ENCODE data around the gene CD68.

Gene CD68

GRCh38 chr17:7559320-7560171 lies 19.9 kb upstream of the CD68 start:
- no peak for DNase-seq

GRCh38 chr17:7560172-7561027 lies 19.0 kb upstream of the CD68 start:
- DNase-seq, result no peak

GRCh38 chr17:7561028-7561575 lies 18.3 kb upstream of the CD68 start:
- DNase-seq, result peak; percentile 50

- DNase-seq, result peak; percentile 57
These were observed 17.7 kb upstream of the CD68 start, which contains the start of gene SENP3 for GRCh38 chr17:7561589-7562207. Gene SENP3, plus strand, starts transcription at chr17:7561919. Its CDS starts 1,158 bp downstream, at chr17:7563077.

GRCh38 chr17:7562208-7562605 lies 17.2 kb upstream of the CD68 start:
- DNase-seq, result no peak

- no peak for DNase-seq
These were observed 16.1 kb upstream of the CD68 start for GRCh38 chr17:7563115-7563869.

- DNase-seq, result no peak
These were observed 9.9 kb upstream of the CD68 start for GRCh38 chr17:7569571-7569970.

GRCh38 chr17:7570351-7570750 lies 9.1 kb upstream of the CD68 start:
- DNase-seq, result no peak

GRCh38 chr17:7572338-7572587 lies 7.2 kb upstream of the CD68 start:
- DNase-seq, result no peak

- DNase-seq, result peak; percentile 94
These were observed 6.7 kb upstream of the CD68 start for GRCh38 chr17:7572588-7573323.

- DNase-seq, result peak; percentile 72
These were observed 5.9 kb upstream of the CD68 start for GRCh38 chr17:7573324-7574080.

- DNase-seq, result no peak
These were observed 5.1 kb upstream of the CD68 start for GRCh38 chr17:7574176-7574953.

- DNase-seq, result no peak
These were observed 4.0 kb upstream of the CD68 start for GRCh38 chr17:7575481-7575883.

GRCh38 chr17:7575959-7576358 lies 3.5 kb upstream of the CD68 start:
- no peak for DNase-seq

- DNase-seq, result no peak
These were observed 3.0 kb upstream of the CD68 start for GRCh38 chr17:7576432-7576937.

GRCh38 chr17:7577327-7578199 lies 1.9 kb upstream of the CD68 start:
- DNase-seq, result no peak

- no peak for DNase-seq
These were observed 581 bp downstream of the CD68 start for GRCh38 chr17:7579834-7580603.

Data from NCI-H2029 (cell line).